HCT116 (cell line): Measurements from ENCODE around the gene HPCAL1. TPM values are rescaled to one million over a fixed set of nuclear protein-coding genes. Genes with fewer than 3 reads are reported as not detected.

Experiments
- ATAC-seq: fragments of 200-7000 bp; cut with Tn5 transposase; 2 replicates; pipeline ENCODE4 v1.9.1; 2020; ENCODE audit warnings: mild to moderate bottlenecking, moderate library complexity
- BruUV-seq: library from RNA; stranded (reverse); fragments of 400-500 nt; replicated peaks from 2 replicates; lab custom pipeline; 2021; lab: Mats Ljungman, UMichigan
- CTCF ChIA-PET: fragments of 300-600 bp; sonication (Branson Sonifier 250); formaldehyde crosslinking; loops from one replicate; lab custom pipeline; 2021; ENCODE audit warnings: antibody characterized with exemption; lab: Charles Lee
- POLR2A ChIA-PET: fragments of 300-600, 350-600 bp; sonication (Branson Sonifier 250); formaldehyde crosslinking; loops from one replicate; lab custom pipeline; 2021; ENCODE audit warnings: antibody characterized with exemption; lab: Charles Lee
- RAD21 ChIA-PET, 2 experiments: fragments of 300-600 bp; sonication (Branson Sonifier 250); formaldehyde crosslinking; loops; one replicate each; lab custom pipeline; 2023; ENCODE audit warnings: low total read pairs in 2 of 2; ENCODE audit not compliant: uncharacterized antibody in 2 of 2, unreplicated experiment in 2 of 2, low non-redundant PET in 1 of 2; lab: Charles Lee
- DNase-seq: peaks from one replicate; pipeline ENCODE4 v3.0.0-alpha.2; 2010; ENCODE audit warnings: low read depth, low spot score
- H2AFZ ChIP-seq: fragments of 200-600 bp; shearing (Covaris generic), sonication (generic); 2 replicates; pipeline ENCODE4 v1.6.1; 2017; ENCODE audit warnings: low read depth, mixed run types, mixed read lengths, antibody characterized with exemption, low read length; ENCODE audit not compliant: poor library complexity, severe bottlenecking
- H3K27ac ChIP-seq: 2 replicates; pipeline ENCODE4 v1.5.1; 2012; ENCODE audit warnings: low read depth, low read length
- H3K27me3 ChIP-seq: fragments of 200-600 bp; sonication (generic); 2 replicates; pipeline ENCODE4 v1.6.1; 2016; ENCODE audit warnings: mixed run types, low read length, mixed read lengths; ENCODE audit not compliant: insufficient read depth
- H3K36me3 ChIP-seq, 2 experiments: fragments of 200-500 bp in 1 of 2; fragments of 200-600 bp in 1 of 2; sonication (Bioruptor generic) in 1 of 2; sonication (generic) in 1 of 2; 2 replicates each; pipeline versions ENCODE4 v1.5.1 to v1.6.1; 2014 to 2016; ENCODE audit warnings: low read length in 2 of 2, inconsistent platforms in 1 of 2, mixed read lengths in 1 of 2, mixed run types in 1 of 2; ENCODE audit not compliant: insufficient read depth in 2 of 2, control insufficient read depth in 1 of 2
- H3K4me1 ChIP-seq, 2 experiments: fragments of 200-600 bp in 1 of 2; sonication (generic) in 1 of 2; 2 replicates each; pipeline versions ENCODE4 v1.5.1 to v1.6.1; 2012 to 2017; ENCODE audit warnings: low read length in 2 of 2, inconsistent platforms in 1 of 2, mild to moderate bottlenecking in 1 of 2, mixed read lengths in 1 of 2, mixed run types in 1 of 2, moderate library complexity in 1 of 2; ENCODE audit not compliant: insufficient read depth in 2 of 2, control insufficient read depth in 1 of 2
- H3K4me2 ChIP-seq: fragments of 200-600 bp; sonication (generic); 2 replicates; pipeline ENCODE4 v1.6.1; 2017; ENCODE audit warnings: mixed run types, low read length, mixed read lengths
- H3K4me3 ChIP-seq, 2 experiments: fragments of 200-600 bp in 1 of 2; sonication (generic) in 1 of 2; replicated peaks in 1 of 2; 2 replicates each; pipeline ENCODE4 v1.5.1; 2011 to 2016; ENCODE audit warnings: low read length in 2 of 2, control low read depth in 1 of 2, low read depth in 1 of 2, mild to moderate bottlenecking in 1 of 2, mixed read lengths in 1 of 2, mixed run types in 1 of 2
- H3K79me2 ChIP-seq: fragments of 200-600 bp; sonication (generic); 2 replicates; pipeline ENCODE4 v1.6.1; 2017; ENCODE audit warnings: mild to moderate bottlenecking, mixed run types, low read length, moderate library complexity, mixed read lengths; ENCODE audit not compliant: insufficient read depth
- H3K9ac ChIP-seq: fragments of 200-600 bp; sonication (generic); 2 replicates; pipeline ENCODE4 v1.6.1; 2016; ENCODE audit warnings: low read length, mixed read lengths
- H3K9me2 ChIP-seq: fragments of 200-600 bp; sonication (generic), shearing (Covaris generic); 2 replicates; pipeline ENCODE4 v1.6.1; 2017; ENCODE audit warnings: mixed run types, mild to moderate bottlenecking, moderate library complexity; ENCODE audit not compliant: insufficient read depth
- H3K9me3 ChIP-seq, 2 experiments: fragments of 200-500 bp in 1 of 2; fragments of 200-600 bp in 1 of 2; sonication (Bioruptor generic) in 1 of 2; sonication (generic) in 1 of 2; 2 replicates each; pipeline ENCODE4 v1.6.1; 2014 to 2017; ENCODE audit warnings: low read length in 2 of 2, mixed read lengths in 2 of 2, inconsistent platforms in 1 of 2, low read depth in 1 of 2, mild to moderate bottlenecking in 1 of 2, mixed run types in 1 of 2, moderate library complexity in 1 of 2; ENCODE audit not compliant: control insufficient read depth in 1 of 2, insufficient read depth in 1 of 2
- H4K20me1 ChIP-seq: fragments of 200-600 bp; sonication (generic), shearing (Covaris generic); 2 replicates; pipeline ENCODE4 v1.6.1; 2017; ENCODE audit warnings: mixed run types, mild to moderate bottlenecking, moderate library complexity; ENCODE audit not compliant: insufficient read depth
- CEBPB ChIP-seq: IDR thresholded peaks from 2 replicates; pipeline ENCODE4 v1.6.1; 2012; ENCODE audit warnings: low read depth
- FOSL1 ChIP-seq: IDR thresholded peaks from 2 replicates; pipeline ENCODE4 v1.6.1; 2012; ENCODE audit warnings: low read depth
- POLR2A ChIP-seq: IDR thresholded peaks from 2 replicates; pipeline ENCODE4 v1.7.0; 2011; ENCODE audit warnings: borderline replicate concordance; ENCODE audit not compliant: insufficient read depth, insufficient read length; ENCODE audit errors: extremely low read depth
- TCF7L2 ChIP-seq: IDR thresholded peaks from 2 replicates; pipeline ENCODE4 v1.7.0; 2011; ENCODE audit warnings: borderline replicate concordance, inconsistent platforms; ENCODE audit not compliant: insufficient read depth, insufficient read length; ENCODE audit errors: extremely low read depth
- intact Hi-C: fragments of 100-400 bp; cut with micrococcal nuclease; formaldehyde crosslinking; loops from 2 replicates; pipeline ENCODE4 v1.10.0; 2022
- total RNA-seq: library from RNA; stranded (reverse); gene quantifications from one replicate; pipeline ENCODE4 v1.2.1, GENCODE V29; 2021; ENCODE audit not compliant: unreplicated experiment
- TF ChIP-seq, protein P1 (sequence below): IDR thresholded peaks from 2 replicates; pipeline ENCODE4 v1.6.1; 2012
- TF ChIP-seq, protein P2 (sequence below), 3 experiments: fragments of 200-600 bp in 1 of 3; sonication (generic) in 1 of 3; IDR thresholded peaks in 2 of 3; conservative IDR thresholded peaks in 1 of 3; 2 replicates each; pipeline ENCODE4 v1.5.1; 2012 to 2017; ENCODE audit warnings: low read depth in 2 of 3, low read length in 2 of 3, antibody characterized with exemption in 1 of 3, borderline replicate concordance in 1 of 3, control low read depth in 1 of 3, mild to moderate bottlenecking in 1 of 3, mixed read lengths in 1 of 3, mixed run types in 1 of 3, moderate library complexity in 1 of 3; ENCODE audit not compliant: insufficient read depth in 1 of 3
- TF ChIP-seq, protein P3 (sequence below): IDR thresholded peaks from 2 replicates; pipeline ENCODE4 v1.6.1; 2012

HPCAL1 gene
- total RNA-seq, 1 experiment from 2014 or later = 111 TPM

DNA sequence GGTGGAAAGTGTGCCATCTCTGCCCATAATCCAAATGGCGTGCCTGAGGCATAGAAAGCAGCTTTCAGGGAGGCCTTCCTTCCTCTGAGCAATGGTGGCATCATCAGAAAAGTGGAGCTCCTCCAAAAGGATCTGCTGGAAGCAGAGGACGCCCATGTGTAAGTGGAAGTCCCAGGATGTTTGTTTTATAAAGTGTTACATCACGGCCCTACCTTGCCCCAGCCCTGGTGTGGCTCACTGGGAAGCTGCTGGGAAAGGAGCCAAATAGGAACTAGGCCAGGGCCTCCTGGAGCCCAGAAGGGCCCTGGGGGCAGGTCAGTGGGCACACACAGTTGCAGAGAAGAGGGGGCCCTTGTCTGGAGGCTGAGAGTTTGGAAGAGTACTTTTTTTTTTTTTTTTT lies 149.6 kb downstream of the HPCAL1 start (continued):
- peak; percentile 77; the same call in 1 of the 2 replicates for TF ChIP-seq CEBPB
- TF ChIP-seq, protein P1, sequence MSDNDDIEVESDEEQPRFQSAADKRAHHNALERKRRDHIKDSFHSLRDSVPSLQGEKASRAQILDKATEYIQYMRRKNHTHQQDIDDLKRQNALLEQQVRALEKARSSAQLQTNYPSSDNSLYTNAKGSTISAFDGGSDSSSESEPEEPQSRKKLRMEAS = peak; percentile 66
- no peak for TF ChIP-seq FOSL1
- TF ChIP-seq, protein P2, sequence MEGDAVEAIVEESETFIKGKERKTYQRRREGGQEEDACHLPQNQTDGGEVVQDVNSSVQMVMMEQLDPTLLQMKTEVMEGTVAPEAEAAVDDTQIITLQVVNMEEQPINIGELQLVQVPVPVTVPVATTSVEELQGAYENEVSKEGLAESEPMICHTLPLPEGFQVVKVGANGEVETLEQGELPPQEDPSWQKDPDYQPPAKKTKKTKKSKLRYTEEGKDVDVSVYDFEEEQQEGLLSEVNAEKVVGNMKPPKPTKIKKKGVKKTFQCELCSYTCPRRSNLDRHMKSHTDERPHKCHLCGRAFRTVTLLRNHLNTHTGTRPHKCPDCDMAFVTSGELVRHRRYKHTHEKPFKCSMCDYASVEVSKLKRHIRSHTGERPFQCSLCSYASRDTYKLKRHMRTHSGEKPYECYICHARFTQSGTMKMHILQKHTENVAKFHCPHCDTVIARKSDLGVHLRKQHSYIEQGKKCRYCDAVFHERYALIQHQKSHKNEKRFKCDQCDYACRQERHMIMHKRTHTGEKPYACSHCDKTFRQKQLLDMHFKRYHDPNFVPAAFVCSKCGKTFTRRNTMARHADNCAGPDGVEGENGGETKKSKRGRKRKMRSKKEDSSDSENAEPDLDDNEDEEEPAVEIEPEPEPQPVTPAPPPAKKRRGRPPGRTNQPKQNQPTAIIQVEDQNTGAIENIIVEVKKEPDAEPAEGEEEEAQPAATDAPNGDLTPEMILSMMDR (IDR thresholded peaks at IDR 0.05 in 2 of 3, conservative IDR thresholded peaks at IDR 0.05 in 1 of 3; ENCODE audit: borderline replicate concordance in 1 of 3, insufficient read depth in 1 of 3, low read depth in 2 of 3, low read length in 2 of 3) = no peak
- no peak for TF ChIP-seq TCF7L2

DNA sequence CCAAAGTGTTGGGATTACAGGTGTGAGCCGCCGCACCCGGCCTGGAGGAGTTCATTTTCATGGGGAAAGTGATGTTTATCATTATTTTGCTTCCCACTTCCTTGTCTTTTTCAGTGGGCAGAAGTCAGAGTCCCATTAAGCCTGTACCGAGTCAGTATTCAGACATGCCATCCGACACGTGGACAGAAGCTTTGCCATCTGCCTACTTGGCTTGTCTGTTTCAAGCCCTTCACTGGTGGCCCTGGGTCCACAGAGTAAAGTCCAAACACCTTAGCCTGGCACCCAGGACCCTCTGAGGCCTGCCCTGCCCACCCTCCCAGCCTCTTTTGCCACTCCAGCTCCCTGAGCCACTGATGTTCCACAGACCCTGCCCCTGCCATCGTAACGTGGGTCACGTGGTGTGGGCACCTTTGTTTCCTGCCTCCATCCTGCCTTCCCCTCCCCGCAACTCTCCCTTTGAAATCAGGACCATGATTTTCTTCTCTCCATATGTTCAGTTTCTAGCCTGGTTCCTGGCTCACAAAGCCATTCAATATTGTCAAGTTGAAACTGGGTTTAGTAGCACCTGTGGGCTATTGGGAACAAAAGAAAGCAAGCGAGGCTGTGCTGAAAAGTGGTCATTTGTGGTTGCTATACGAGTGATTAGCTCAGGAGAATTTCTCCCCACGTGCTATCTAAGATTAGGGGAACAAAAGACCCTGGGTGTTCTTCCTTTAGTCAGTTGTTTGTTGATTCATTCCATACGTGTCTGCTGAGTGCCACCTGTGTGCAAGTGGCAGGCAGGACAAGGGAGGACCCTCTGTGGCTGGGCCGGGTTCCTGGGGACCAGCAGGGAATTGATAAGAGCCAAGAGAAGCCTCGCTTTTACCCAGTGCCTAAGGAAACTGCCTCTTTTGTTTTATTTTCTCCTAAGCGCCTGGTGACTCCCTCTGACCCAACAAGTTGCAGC lies 150.5 kb downstream of the HPCAL1 start:
- no peaks in the 10 kb centered on the region for H3K36me3 ChIP-seq
- H3K9me3 ChIP-seq = no peaks in the 10 kb centered on the region
- intact Hi-C loops = loop anchor here (2.0 kb wide), 1 partner anchor 208 kb away; no protein-coding TSS in a partner anchor
- no peaks in the 10 kb centered on the region for H4K20me1 ChIP-seq
- no peak overlapping the region for H3K27ac ChIP-seq
- no peaks in the 10 kb centered on the region for H3K27me3 ChIP-seq
- peaks cover 7% of the 10 kb centered on the region for H3K79me2 ChIP-seq
- no TSS peak for BruUV-seq
- RAD21 ChIA-PET = no interaction called here
- no peak for TF ChIP-seq POLR2A
- TF ChIP-seq, protein P3, sequence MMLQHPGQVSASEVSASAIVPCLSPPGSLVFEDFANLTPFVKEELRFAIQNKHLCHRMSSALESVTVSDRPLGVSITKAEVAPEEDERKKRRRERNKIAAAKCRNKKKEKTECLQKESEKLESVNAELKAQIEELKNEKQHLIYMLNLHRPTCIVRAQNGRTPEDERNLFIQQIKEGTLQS = no peak
- TF ChIP-seq, all 23 proteins: peak for 0
- ATAC-seq (no peak), DNase-seq (no peak)
- peaks cover 7 to 36% of the 10 kb centered on the region in 2 experiments; a peak in 3 of 4 replicates for H3K4me1 ChIP-seq
- no peaks in the 10 kb centered on the region for H3K9me2 ChIP-seq
- ChIA-PET CTCF (no interaction called here), POLR2A (no interaction called here)
- no peak overlapping the region for H3K4me3 ChIP-seq
- H3K4me2 ChIP-seq = no peak overlapping the region
- H2AFZ ChIP-seq = no peak overlapping the region
- H3K9ac ChIP-seq = no peak overlapping the region
